ENCODE measurements around the gene SYNE1.
A peak's percentile ranks its signal among the peaks of the same experiment; 100 is the strongest.

Gene SYNE1

GRCh38 chr6:152206072-152206818 lies 430.9 kb downstream of the SYNE1 start:
- TF ChIP-seq GATA1 (IDR thresholded peaks at IDR 0.05; ENCODE audit: low read depth, low read length), result no peak
- no peak for TF ChIP-seq POLR2A (IDR thresholded peaks at IDR 0.05; ENCODE audit: low read length)
- DNase-seq, result peak; percentile 40 to 47

DNA sequence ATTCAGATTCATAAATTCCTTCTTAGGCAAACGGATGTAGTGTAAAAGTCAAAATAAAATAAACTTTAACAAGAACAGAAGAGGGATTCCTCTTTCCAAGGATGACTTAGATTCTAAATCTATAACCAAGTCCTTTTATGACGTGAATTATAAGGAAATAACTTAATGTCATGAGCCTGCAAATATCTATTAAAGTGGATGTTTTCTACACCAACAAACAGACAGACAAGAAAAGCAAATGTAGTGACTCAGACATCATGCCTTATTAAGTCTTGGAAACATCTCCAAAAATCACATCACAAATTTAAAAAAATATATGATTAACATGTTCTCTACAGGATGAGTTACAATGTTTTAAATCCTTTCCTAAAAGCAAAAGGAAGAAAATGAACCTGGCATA lies 432.6 kb downstream of the SYNE1 start:
- DNase-seq, result no peak
- TF ChIP-seq POLR2A (IDR thresholded peaks at IDR 0.05; ENCODE audit: low read length), result no peak

- DNase-seq, result no peak
Measured at GRCh38 chr6:152201120-152201519, 436.0 kb downstream of the SYNE1 start.

DNA sequence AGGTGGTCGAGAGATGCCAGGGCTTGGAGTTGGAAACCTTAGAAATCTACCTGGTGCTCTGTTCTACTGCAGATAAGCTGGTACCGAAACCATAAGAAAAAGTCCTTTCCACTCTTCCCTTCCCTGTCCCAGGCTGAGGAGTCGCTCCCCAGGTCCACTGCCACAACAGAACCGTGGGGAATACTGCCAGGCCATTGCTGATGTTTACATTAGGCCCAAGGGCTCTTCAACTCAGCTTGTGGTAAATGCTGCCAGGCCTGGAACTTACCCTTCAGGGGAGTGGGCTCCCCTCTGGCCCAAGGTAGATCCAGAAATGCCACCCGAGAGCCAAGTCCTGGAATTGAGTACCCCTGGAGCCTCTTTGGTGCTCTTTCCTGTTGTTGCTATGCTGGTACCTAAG lies 441.3 kb downstream of the SYNE1 start:
- no peak for TF ChIP-seq POLR2A (IDR thresholded peaks at IDR 0.05; ENCODE audit: low read length)
- no peak for TF ChIP-seq GATA1 (IDR thresholded peaks at IDR 0.05; ENCODE audit: low read depth, low read length)
- no peak for DNase-seq

More at GRCh38 chr6:152201120-152201519, 436.0 kb downstream of the SYNE1 start:
- no peak for TF ChIP-seq GATA1 (IDR thresholded peaks at IDR 0.05; ENCODE audit: low read depth, low read length)
- TF ChIP-seq POLR2A (IDR thresholded peaks at IDR 0.05; ENCODE audit: low read length), result no peak

GRCh38 chr6:152189736-152190135 lies 447.4 kb downstream of the SYNE1 start:
- TF ChIP-seq GATA1 (IDR thresholded peaks at IDR 0.05; ENCODE audit: low read depth, low read length) (no peak), POLR2A (IDR thresholded peaks at IDR 0.05; ENCODE audit: low read length) (no peak)
- no peak for DNase-seq

DNA sequence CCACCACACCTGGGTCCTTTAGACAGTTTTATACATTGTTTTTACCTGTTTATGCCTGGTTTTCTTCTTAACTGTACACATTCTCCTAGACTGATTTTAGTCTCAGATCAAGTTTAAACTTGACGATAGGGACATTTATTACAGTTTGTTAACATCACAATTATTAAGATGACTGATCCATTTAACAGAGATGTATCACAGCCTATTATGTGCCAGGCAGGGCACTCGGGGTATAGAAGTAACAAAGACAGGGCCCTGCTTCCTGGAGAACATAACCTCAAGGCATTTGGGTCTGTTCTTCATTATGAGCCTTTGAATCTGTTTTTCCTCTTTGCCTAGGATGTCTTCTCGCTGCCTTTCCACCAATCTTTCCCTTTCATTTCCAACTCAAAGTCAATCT lies 449.2 kb downstream of the SYNE1 start:
- no peak for TF ChIP-seq GATA1 (IDR thresholded peaks at IDR 0.05; ENCODE audit: low read depth, low read length)
- no peak for TF ChIP-seq POLR2A (IDR thresholded peaks at IDR 0.05; ENCODE audit: low read length)
- DNase-seq, result no peak

DNA sequence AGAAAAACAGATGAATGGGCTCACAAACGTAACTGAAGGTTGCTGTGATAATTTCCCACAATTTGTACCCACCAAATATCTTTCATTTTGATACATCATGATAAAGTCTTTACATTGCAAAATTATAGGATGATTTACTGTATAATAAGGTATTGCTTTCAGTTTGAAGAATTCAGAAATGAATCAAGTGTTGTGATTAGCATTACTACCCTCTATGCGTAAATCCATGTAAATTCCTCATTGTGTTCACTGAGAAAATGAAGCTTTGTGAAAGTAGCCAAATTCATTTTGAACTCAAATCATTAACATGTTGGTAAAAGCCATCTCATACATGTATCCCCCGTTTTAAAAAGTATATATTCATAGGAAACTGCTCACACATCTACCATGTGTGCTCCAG lies 450.3 kb downstream of the SYNE1 start:
- TF ChIP-seq GATA1 (IDR thresholded peaks at IDR 0.05; ENCODE audit: low read depth, low read length) (no peak), POLR2A (IDR thresholded peaks at IDR 0.05; ENCODE audit: low read length) (no peak)
- DNase-seq, result no peak

- DNase-seq, result no peak
- TF ChIP-seq POLR2A (IDR thresholded peaks at IDR 0.05; ENCODE audit: low read length), result no peak
- TF ChIP-seq GATA1 (IDR thresholded peaks at IDR 0.05; ENCODE audit: low read depth, low read length), result no peak
Measured at GRCh38 chr6:152184917-152185574, 452.1 kb downstream of the SYNE1 start.

DNA sequence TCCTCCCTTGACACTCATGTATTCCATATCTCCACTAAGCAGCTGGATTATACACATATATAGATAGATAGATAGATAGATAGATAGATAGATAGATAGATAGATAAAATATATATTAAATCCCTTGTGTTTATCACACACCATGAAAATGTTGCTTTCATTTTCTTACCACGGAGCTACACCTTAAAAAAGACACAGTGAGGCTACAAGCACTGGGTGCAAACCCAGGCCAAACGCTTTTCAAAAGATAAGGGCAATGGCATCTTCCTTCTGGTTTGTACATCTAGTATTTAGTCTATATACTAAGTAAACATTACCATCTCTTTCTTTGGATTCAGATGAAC lies 452.6 kb downstream of the SYNE1 start:
- no peak for TF ChIP-seq POLR2A (IDR thresholded peaks at IDR 0.05; ENCODE audit: low read length)
- TF ChIP-seq GATA1 (IDR thresholded peaks at IDR 0.05; ENCODE audit: low read depth, low read length), result no peak
- no peak for DNase-seq

DNA sequence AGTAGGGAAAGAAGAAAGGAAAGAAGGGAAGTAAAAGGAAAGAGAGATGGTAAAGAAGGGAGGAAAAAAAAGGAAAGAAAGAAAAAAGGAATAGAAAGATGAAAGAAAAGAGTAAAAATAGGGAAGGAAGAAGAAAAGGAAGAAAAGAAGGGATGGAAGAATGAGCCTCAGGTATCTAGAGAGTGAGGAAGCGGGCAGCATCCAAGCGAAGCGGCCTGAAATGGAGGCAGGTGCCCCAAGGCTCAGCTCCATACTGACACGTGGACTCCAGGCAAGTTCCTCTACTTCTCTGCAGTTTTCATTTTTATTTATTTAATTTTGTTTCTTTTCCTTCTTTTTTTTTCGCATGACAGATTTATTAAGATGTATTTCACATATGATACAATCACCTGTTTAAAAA lies 456.6 kb downstream of the SYNE1 start:
- no peak for DNase-seq
- TF ChIP-seq GATA1 (IDR thresholded peaks at IDR 0.05; ENCODE audit: low read depth, low read length) (no peak), POLR2A (IDR thresholded peaks at IDR 0.05; ENCODE audit: low read length) (no peak)

- no peak for DNase-seq
- TF ChIP-seq POLR2A (IDR thresholded peaks at IDR 0.05; ENCODE audit: low read length) (no peak), GATA1 (IDR thresholded peaks at IDR 0.05; ENCODE audit: low read depth, low read length) (no peak)
Measured at GRCh38 chr6:152176268-152176667, 460.9 kb downstream of the SYNE1 start.

DNA sequence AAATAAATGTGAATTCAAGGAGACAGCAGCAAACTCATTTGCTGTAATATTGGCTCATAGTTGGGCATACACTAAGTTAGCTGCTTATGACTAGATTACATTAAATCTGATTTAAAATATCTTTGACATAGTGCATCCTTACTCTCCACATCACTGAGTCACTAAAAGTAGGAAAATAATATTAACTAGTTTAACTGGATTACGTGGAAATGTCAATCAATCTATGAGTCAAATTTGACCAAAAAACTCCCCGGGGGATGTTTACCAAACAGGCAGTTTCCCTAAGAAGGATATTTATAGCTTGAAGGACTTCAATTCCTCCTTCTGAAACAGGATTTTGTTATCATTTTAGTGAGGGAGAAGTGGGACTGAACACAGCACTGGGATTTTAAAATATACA lies 463.2 kb downstream of the SYNE1 start:
- no peak for TF ChIP-seq GATA1 (IDR thresholded peaks at IDR 0.05; ENCODE audit: low read depth, low read length)
- DNase-seq, result no peak

- DNase-seq, result no peak
Measured at GRCh38 chr6:152173321-152173720, 463.8 kb downstream of the SYNE1 start.

DNA sequence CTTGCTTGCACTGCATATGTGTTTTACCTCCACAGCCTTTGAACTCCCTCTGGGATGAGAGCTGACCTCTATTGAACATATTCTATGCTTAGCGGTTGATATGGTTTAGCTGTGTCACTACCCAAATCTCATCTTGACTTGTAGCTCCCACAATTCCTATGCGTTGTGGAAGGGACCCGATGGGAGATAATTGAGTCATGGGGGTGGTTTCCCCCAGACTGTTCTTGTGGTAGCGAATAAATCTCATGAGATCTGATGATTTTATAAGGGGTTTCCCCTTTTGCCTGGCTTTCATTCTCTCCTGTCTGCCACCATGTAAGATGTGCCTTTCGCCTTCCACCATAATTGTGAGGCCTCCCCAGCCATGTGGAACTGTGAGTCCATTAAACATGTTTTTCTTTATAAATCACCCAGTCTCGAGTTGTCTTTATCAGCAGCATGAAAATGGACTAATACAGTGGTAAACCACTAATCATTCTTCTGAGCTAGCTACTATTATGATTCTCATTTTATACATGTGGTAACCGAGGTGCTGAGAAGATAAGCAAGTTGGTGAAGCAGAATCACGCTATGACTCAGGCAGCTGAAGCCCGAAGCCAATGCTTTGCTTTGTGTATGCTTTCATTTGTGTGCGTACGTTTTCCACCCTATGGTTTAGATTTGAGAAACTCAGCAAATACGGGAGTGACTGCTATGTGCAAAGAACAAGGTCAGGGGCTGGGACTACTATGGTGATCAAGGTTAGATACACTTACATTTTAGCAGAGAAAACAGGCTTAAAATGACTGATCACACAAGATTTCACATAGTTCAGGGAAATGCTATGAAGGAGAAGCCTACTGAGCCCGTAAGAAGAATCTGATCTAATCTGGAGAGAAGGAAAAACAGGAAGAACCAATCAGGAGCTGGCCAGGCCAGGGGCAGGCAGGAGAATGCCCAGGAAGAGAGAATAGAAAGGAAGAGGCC lies 466.2 kb downstream of the SYNE1 start:
- no peak for TF ChIP-seq GATA1 (IDR thresholded peaks at IDR 0.05; ENCODE audit: low read depth, low read length)
- TF ChIP-seq POLR2A (IDR thresholded peaks at IDR 0.05; ENCODE audit: low read length), result no peak
- DNase-seq, result no peak

More at GRCh38 chr6:152173321-152173720, 463.8 kb downstream of the SYNE1 start:
- TF ChIP-seq GATA1 (IDR thresholded peaks at IDR 0.05; ENCODE audit: low read depth, low read length) (no peak), POLR2A (IDR thresholded peaks at IDR 0.05; ENCODE audit: low read length) (no peak)

All from erythroblast (primary cell).